NCI-H187 treated with DMSO at 0.1 percent for 48 hours (cell line): ENCODE results near the gene MAGI2.
"Not testable (repeated sequence)": the region's sequence is repeated elsewhere in the genome, so short reads cannot be mapped to it uniquely, and the experiment has no call there.

Experiments used
- DNase-seq: peaks from one replicate; lab custom pipeline; 2025; lab: John Stamatoyannopoulos, UW

Gene MAGI2

GRCh38 chr7:78296644-78297371, 1156.7 kb downstream of the MAGI2 start:
- no peak for DNase-seq

- DNase-seq, result no peak
Measured at GRCh38 chr7:78296046-78296597, 1157.3 kb downstream of the MAGI2 start.

GRCh38 chr7:78289471-78289870, 1164.0 kb downstream of the MAGI2 start:
- DNase-seq, result not testable (repeated sequence)

- no peak for DNase-seq
Measured at GRCh38 chr7:78284945-78285344, 1168.5 kb downstream of the MAGI2 start.

GRCh38 chr7:78280276-78280675, 1173.2 kb downstream of the MAGI2 start:
- no peak for DNase-seq

GRCh38 chr7:78279457-78279856, 1174.0 kb downstream of the MAGI2 start:
- no peak for DNase-seq

GRCh38 chr7:78279032-78279431, 1174.4 kb downstream of the MAGI2 start:
- no peak for DNase-seq

GRCh38 chr7:78267141-78267540, 1186.3 kb downstream of the MAGI2 start:
- no peak for DNase-seq

GRCh38 chr7:78265486-78265885, 1188.0 kb downstream of the MAGI2 start:
- no peak for DNase-seq

- no peak for DNase-seq
Measured at GRCh38 chr7:78265071-78265470, 1188.4 kb downstream of the MAGI2 start.

GRCh38 chr7:78264105-78264504, 1189.4 kb downstream of the MAGI2 start:
- no peak for DNase-seq

- DNase-seq, result no peak
Measured at GRCh38 chr7:78261739-78262138, 1191.7 kb downstream of the MAGI2 start.

GRCh38 chr7:78261302-78261701, 1192.2 kb downstream of the MAGI2 start:
- DNase-seq, result no peak

GRCh38 chr7:78260826-78261225, 1192.6 kb downstream of the MAGI2 start:
- DNase-seq, result no peak

GRCh38 chr7:78254726-78255055, 1198.8 kb downstream of the MAGI2 start:
- DNase-seq, result peak; percentile 81

GRCh38 chr7:78253850-78254725, 1199.4 kb downstream of the MAGI2 start:
- no peak for DNase-seq

GRCh38 chr7:78248867-78249266, 1204.6 kb downstream of the MAGI2 start:
- DNase-seq, result no peak

GRCh38 chr7:78247910-78248689, 1205.4 kb downstream of the MAGI2 start:
- no peak for DNase-seq

- DNase-seq, result not testable (repeated sequence)
Measured at GRCh38 chr7:78240179-78240578, 1213.3 kb downstream of the MAGI2 start.

GRCh38 chr7:78234634-78235033, 1218.8 kb downstream of the MAGI2 start:
- DNase-seq, result no peak

- no peak for DNase-seq
Measured at GRCh38 chr7:78232806-78233205, 1220.7 kb downstream of the MAGI2 start.

- DNase-seq, result no peak
Measured at GRCh38 chr7:78226059-78226719, 1227.3 kb downstream of the MAGI2 start.
